ENCODE data around the gene ADGRV1.

Gene ADGRV1

DNA sequence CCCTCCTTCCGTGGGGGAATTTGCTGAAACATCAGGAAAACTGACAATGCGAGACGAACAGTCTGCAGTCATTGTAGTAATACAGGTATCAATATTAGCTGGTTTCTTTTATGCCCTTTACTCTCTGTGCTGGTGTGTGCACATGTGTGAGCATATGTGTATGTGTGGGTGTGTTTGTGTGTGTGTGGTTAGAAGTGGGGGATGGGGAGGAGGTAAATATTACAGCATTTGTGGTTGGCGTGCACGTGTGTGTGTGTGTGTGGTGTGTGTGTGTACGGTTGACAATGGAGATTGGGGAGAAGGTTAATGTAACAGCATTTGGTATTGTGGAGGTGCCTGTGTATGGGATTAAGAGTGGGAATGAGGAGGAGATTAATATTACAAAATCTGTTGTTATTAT is 219.4 kb downstream of the ADGRV1 start:
- H3K27me3 ChIP-seq (ENCODE audit: insufficient read depth, poor library complexity, severe bottlenecking) = no peaks in the 10 kb centered on the region
- no peak overlapping the region for H3K4me3 ChIP-seq (replicated peaks; ENCODE audit: insufficient read depth, low read length)
- no peak for DNase-seq (ENCODE audit: low read depth in 1 of 2, low spot score in 1 of 2)
- TF ChIP-seq, protein P1, sequence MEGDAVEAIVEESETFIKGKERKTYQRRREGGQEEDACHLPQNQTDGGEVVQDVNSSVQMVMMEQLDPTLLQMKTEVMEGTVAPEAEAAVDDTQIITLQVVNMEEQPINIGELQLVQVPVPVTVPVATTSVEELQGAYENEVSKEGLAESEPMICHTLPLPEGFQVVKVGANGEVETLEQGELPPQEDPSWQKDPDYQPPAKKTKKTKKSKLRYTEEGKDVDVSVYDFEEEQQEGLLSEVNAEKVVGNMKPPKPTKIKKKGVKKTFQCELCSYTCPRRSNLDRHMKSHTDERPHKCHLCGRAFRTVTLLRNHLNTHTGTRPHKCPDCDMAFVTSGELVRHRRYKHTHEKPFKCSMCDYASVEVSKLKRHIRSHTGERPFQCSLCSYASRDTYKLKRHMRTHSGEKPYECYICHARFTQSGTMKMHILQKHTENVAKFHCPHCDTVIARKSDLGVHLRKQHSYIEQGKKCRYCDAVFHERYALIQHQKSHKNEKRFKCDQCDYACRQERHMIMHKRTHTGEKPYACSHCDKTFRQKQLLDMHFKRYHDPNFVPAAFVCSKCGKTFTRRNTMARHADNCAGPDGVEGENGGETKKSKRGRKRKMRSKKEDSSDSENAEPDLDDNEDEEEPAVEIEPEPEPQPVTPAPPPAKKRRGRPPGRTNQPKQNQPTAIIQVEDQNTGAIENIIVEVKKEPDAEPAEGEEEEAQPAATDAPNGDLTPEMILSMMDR (IDR thresholded peaks at IDR 0.05; ENCODE audit: insufficient read depth, low read length) = no peak
- TF ChIP-seq SPI1 (IDR thresholded peaks at IDR 0.05; ENCODE audit: borderline replicate concordance, low read depth) = no peak
- no peak for TF ChIP-seq POLR2AphosphoS5 (IDR thresholded peaks at IDR 0.05; ENCODE audit: low read depth)
- TF ChIP-seq REST (IDR thresholded peaks at IDR 0.05; ENCODE audit: insufficient replicate concordance, low read depth) = no peak
- no peak for TF ChIP-seq GABPA (IDR thresholded peaks at IDR 0.05; ENCODE audit: low read depth)
- H3K27ac ChIP-seq (replicated peaks) = no peak overlapping the region

- TF ChIP-seq REST (IDR thresholded peaks at IDR 0.05; ENCODE audit: insufficient replicate concordance, low read depth) = no peak
- TF ChIP-seq, protein P1 (IDR thresholded peaks at IDR 0.05; ENCODE audit: insufficient read depth, low read length) = peak; percentile 34
- Histone ChIP-seq H3K27me3 (ENCODE audit: insufficient read depth, poor library complexity, severe bottlenecking) (no peaks in the 10 kb centered on the region), H3K27ac (replicated peaks) (no peak overlapping the region), H3K4me3 (replicated peaks; ENCODE audit: insufficient read depth, low read length) (no peak overlapping the region)
- peak; percentile 3 to 40 for DNase-seq (ENCODE audit: low read depth in 1 of 2, low spot score in 1 of 2)
These were observed 225.1 kb downstream of the ADGRV1 start for GRCh38 chr5:90783460-90784333.

GRCh38 chr5:90786756-90787155 is 228.2 kb downstream of the ADGRV1 start:
- no peak overlapping the region for H3K4me3 ChIP-seq (replicated peaks; ENCODE audit: insufficient read depth, low read length)
- no peak for DNase-seq (ENCODE audit: low read depth in 1 of 2, low spot score in 1 of 2)
- no peaks in the 10 kb centered on the region for H3K27me3 ChIP-seq (ENCODE audit: insufficient read depth, poor library complexity, severe bottlenecking)
- H3K27ac ChIP-seq (replicated peaks) = no peak overlapping the region
- TF ChIP-seq, protein P1 (IDR thresholded peaks at IDR 0.05; ENCODE audit: insufficient read depth, low read length) = no peak
- TF ChIP-seq POLR2AphosphoS5 (IDR thresholded peaks at IDR 0.05; ENCODE audit: low read depth) (no peak), REST (IDR thresholded peaks at IDR 0.05; ENCODE audit: insufficient replicate concordance, low read depth) (no peak), GABPA (IDR thresholded peaks at IDR 0.05; ENCODE audit: low read depth) (no peak), SPI1 (IDR thresholded peaks at IDR 0.05; ENCODE audit: borderline replicate concordance, low read depth) (no peak)

Data from HL-60 (cell line).